ENCODE measurements around the gene PHF10.

DNA sequence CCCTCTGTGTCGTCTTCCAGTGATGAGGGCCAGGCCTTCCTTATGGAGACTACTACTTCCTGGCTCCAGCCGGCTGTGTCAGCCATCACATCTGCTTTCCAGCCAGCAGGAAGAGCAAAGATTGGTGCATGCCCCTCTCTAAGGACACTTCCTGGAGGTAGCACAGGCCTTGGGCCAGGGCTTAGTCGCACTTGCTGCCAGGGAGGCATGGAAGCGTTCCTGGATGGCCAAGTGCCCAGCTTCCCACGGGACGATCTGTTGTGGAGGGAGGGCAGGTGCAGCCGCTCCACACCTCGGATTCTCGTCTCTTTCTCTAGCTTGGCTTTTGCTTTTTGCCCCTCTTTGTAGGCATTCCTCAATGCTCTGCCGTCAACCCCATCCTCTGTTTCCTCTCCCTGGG is 39.0 kb upstream of the PHF10 start:
- TF ChIP-seq, protein P1, sequence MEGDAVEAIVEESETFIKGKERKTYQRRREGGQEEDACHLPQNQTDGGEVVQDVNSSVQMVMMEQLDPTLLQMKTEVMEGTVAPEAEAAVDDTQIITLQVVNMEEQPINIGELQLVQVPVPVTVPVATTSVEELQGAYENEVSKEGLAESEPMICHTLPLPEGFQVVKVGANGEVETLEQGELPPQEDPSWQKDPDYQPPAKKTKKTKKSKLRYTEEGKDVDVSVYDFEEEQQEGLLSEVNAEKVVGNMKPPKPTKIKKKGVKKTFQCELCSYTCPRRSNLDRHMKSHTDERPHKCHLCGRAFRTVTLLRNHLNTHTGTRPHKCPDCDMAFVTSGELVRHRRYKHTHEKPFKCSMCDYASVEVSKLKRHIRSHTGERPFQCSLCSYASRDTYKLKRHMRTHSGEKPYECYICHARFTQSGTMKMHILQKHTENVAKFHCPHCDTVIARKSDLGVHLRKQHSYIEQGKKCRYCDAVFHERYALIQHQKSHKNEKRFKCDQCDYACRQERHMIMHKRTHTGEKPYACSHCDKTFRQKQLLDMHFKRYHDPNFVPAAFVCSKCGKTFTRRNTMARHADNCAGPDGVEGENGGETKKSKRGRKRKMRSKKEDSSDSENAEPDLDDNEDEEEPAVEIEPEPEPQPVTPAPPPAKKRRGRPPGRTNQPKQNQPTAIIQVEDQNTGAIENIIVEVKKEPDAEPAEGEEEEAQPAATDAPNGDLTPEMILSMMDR (IDR thresholded peaks at IDR 0.05; ENCODE audit: extremely low read depth in 1 of 2, insufficient read depth in 1 of 2, low read depth in 1 of 2, low read length in 2 of 2): no peak
- TF ChIP-seq, protein P2, sequence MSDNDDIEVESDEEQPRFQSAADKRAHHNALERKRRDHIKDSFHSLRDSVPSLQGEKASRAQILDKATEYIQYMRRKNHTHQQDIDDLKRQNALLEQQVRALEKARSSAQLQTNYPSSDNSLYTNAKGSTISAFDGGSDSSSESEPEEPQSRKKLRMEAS (IDR thresholded peaks at IDR 0.05; ENCODE audit: insufficient read depth, insufficient read length): no peak
- TF ChIP-seq POLR2AphosphoS5 (IDR thresholded peaks at IDR 0.05; ENCODE audit: insufficient read depth, low read depth, low read length): no peak
- no peak for TF ChIP-seq MYC (IDR thresholded peaks at IDR 0.05; ENCODE audit: low read depth, low read length)
- TF ChIP-seq EZH2 (IDR thresholded peaks at IDR 0.05; ENCODE audit: borderline replicate concordance, low read depth, low read length, severe bottlenecking): no peak
